Brain microvascular endothelial cell (primary cell): ENCODE data around the gene SDR9C7.

Experiments
- DNase-seq: peaks from one replicate; pipeline ENCODE4 v3.0.0-alpha.2; 2020
- H3K27ac ChIP-seq: fragments of 250-450 bp; sonication (Bioruptor Pico); 2 replicates; pipeline ENCODE4 v1.5.1; 2020; ENCODE audit warnings: mild to moderate bottlenecking, moderate library complexity
- H3K27me3 ChIP-seq: fragments of 250-450 bp; sonication (Bioruptor Pico); replicated peaks from 2 replicates; pipeline ENCODE4 v1.5.1; 2020; ENCODE audit warnings: mild to moderate bottlenecking
- H3K36me3 ChIP-seq: fragments of 250-450 bp; sonication (Bioruptor Pico); replicated peaks from 2 replicates; pipeline ENCODE4 v1.5.1; 2020; ENCODE audit warnings: mild to moderate bottlenecking
- H3K4me3 ChIP-seq: 2 replicates; pipeline ENCODE4 v1.5.1; 2011; ENCODE audit warnings: low read depth, mild to moderate bottlenecking, control low read depth, low read length, moderate library complexity
- in situ Hi-C: cut with HindIII; loops from 2 replicates; pipeline ENCODE4 v1.10.0; 2017; ENCODE audit warnings: low sequenced_read_pairs, low pct_ligation_motif_present
- TF ChIP-seq, protein P1 (sequence below): IDR thresholded peaks from 2 replicates; pipeline ENCODE4 v1.5.1; 2011; ENCODE audit warnings: low read depth, mild to moderate bottlenecking, moderate library complexity, low read length, control low read depth, inconsistent platforms; ENCODE audit errors: missing control alignments

The SDR9C7 gene

DNA sequence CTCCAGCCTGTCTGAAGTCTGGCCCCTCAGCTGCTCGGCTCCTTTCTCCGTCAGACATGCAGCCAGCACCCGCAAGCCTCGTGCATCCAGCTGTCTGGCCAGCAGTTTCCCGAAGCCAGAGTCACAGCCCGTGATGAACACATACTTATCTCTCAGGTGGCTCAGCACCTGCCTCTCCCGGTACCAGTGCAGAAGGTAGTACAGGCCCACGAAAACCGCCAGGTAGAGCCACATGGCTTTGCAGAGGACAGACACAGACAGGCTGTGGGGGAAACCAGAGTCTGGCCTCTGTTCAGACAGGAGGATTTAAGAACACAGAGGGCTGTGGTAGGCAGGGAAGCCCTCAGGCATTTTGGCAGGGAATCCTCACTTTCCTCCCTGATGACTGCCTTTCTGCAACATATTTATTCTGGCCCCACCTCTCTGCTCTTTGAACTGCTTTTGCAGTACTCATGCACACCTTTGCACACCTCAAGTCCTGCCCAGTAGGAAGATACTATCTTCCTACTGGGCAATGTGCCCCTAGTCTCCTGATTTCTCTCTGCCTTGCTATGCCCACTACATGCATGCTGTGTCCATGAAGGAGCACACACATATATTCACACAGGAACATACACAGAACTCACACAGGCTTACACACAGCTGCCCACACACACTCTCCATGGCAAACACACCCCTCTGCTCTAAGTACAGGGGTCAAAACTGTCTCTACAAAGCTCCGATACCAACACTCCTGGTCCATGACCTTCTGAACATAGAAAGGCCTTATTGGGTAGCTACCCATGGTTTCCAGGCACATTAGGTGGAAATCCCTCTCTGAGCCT is 23.2 kb upstream of the SDR9C7 start, which contains the start of gene RDH16:
Gene RDH16 (minus strand): TSS at position 380 of the 824 bp plus-strand sequence. CDS start 146 bp downstream, at position 234.
- Histone ChIP-seq H3K27ac (no peak within 1 kb of the TSS), H3K36me3 (no peaks in the 10 kb centered on the region), H3K27me3 (no peaks in the 10 kb centered on the region), H3K4me3 (no peak within 1 kb of the TSS)
- in situ Hi-C loops = no loop called here
- no peak for DNase-seq
- TF ChIP-seq, protein P1, sequence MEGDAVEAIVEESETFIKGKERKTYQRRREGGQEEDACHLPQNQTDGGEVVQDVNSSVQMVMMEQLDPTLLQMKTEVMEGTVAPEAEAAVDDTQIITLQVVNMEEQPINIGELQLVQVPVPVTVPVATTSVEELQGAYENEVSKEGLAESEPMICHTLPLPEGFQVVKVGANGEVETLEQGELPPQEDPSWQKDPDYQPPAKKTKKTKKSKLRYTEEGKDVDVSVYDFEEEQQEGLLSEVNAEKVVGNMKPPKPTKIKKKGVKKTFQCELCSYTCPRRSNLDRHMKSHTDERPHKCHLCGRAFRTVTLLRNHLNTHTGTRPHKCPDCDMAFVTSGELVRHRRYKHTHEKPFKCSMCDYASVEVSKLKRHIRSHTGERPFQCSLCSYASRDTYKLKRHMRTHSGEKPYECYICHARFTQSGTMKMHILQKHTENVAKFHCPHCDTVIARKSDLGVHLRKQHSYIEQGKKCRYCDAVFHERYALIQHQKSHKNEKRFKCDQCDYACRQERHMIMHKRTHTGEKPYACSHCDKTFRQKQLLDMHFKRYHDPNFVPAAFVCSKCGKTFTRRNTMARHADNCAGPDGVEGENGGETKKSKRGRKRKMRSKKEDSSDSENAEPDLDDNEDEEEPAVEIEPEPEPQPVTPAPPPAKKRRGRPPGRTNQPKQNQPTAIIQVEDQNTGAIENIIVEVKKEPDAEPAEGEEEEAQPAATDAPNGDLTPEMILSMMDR = no peak

DNA sequence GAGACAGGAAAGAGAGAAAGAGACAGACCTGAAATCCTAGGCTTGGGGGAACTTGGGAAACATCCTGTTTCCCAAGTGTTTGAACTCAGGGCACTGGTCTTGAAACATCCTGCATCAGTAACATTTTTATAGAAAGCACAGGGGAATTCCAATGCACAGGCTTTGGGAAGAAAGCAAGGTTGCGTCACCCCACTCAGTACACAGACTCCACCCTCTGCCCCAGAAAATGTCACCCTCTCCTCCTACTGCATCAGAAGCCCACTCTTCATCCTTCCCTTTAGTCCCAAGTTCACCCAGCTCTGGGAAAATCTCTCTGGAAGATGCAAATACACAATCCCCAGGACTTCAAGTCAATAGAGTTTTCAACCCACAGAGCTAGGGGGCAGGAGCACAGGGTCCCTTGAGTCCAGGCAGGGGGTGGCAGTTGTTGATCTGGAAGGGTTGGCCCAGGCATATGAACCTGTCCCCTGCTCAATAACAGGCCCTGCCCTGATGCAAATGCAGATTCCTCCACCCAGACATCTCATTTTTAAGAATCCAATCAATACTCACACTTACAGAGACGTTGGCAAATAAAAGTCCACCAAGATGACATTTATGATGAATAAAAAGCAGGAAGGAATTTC is 21.5 kb upstream of the SDR9C7 start:
- in situ Hi-C loops = no loop called here
- H3K27ac ChIP-seq = no peak overlapping the region

DNA sequence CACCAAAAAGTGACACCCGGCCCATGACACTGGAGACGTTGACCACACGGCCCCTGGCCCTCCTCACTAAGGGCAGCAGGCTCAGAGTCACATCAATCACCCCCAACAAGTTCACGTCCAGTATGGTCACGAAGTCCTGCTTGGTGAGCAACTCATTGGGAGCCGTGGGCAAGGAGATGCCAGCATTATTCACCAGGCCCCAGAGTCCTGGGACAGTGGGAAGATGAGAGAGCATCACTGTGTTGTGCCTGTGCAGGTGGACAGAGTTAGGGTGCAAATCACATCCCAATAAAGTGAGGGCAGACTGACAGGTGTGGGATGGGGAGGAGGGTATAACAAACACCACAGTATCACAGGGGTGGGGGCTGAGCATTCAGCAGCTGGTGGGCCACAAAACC is 20.7 kb upstream of the SDR9C7 start:
- Histone ChIP-seq H3K27me3 (no peaks in the 10 kb centered on the region), H3K4me3 (no peak overlapping the region), H3K27ac (no peak overlapping the region), H3K36me3 (no peaks in the 10 kb centered on the region)
- DNase-seq = no peak
- TF ChIP-seq, protein P1 = no peak
- in situ Hi-C loops = no loop called here

More for the DNA sequence above, 21.5 kb upstream of the SDR9C7 start:
- Histone ChIP-seq H3K36me3 (no peaks in the 10 kb centered on the region), H3K4me3 (no peak overlapping the region), H3K27me3 (no peaks in the 10 kb centered on the region)
- TF ChIP-seq, protein P1 = no peak
- DNase-seq = no peak

DNA sequence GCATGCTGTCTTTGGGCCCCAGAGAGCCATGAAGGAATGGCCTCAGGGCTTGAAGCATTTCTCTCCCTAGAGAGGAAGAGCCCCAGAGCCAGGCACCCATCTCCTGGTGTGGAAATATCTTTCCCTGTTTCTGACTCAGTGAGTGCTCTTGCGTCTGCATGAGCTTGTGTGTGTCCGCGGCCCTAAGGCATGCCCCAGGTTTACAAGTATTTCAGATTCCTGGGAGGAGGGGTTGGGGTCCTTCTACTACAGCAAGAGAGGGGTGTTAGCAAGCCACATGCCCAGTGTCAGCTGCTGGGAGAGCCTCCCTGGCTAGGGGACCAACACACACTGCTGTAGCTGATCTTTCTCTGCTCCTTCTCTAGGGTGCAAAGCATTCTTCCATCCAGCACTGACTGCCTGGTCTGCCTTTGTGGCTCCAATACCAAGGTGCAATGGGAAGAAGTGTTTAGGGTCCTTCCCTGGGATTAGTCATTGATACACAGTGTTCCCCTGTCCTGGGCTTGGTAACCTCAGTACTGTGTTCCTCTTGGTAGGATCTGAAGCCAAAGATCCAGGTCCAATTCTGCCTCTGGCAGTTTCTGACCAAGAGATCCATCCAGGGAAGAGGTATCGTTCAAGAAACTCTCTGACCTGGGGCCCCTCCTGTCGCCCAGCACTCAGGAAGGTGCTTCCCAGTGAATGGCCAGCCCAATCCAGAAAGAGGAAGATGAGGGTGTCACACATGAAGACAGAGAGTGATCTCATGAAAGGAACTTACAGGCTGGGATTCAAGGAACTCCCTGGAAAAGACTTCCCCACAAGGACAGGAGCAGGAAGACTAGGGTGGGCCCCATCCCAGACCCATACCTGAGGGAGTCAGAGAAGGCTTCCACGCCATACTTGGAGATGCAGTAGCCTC is 20.1 kb upstream of the SDR9C7 start:
- DNase-seq = no peak
- in situ Hi-C loops = no loop called here
- no peak overlapping the region for H3K4me3 ChIP-seq
- no peak overlapping the region for H3K27ac ChIP-seq
- no peaks in the 10 kb centered on the region for H3K27me3 ChIP-seq
- no peaks in the 10 kb centered on the region for H3K36me3 ChIP-seq
- TF ChIP-seq, protein P1 = no peak

DNA sequence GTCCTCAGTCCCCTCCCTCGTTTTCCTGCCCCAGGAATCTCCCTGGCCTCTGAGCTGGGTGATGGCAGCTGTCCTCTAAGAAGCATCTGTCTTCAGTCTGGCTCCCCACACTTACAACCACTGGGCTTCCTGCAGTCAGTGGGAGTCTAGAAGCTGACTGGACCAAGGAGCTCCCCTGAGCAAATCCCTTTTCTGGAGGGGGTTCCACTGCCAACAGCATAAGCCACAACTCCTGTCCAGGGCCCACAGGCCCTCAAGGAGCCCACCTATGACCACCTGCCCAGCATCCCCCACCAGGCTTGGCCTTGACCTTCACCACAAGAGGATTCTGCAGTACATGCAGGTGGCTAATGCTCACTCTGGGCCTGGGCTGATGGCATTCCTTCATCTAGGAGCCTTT is 19.1 kb upstream of the SDR9C7 start:
- H3K27ac ChIP-seq = no peak overlapping the region
- in situ Hi-C loops = no loop called here
- DNase-seq = no peak
- no peaks in the 10 kb centered on the region for H3K27me3 ChIP-seq
- no peak overlapping the region for H3K4me3 ChIP-seq
- no peaks in the 10 kb centered on the region for H3K36me3 ChIP-seq
- TF ChIP-seq, protein P1 = no peak
